IMR-90 (cell line): ENCODE results near the gene OR1A1. TPM values are rescaled to one million over a fixed set of nuclear protein-coding genes. Genes with fewer than 3 reads are reported as not detected.

ENCODE experiments used
- ATAC-seq: fragments of 200-7000 bp; cut with Tn5 transposase; 2 replicates; pipeline ENCODE4 v1.9.1; 2020; ENCODE audit warnings: low read depth, mild to moderate bottlenecking, moderate library complexity
- BruUV-seq: library from RNA; stranded (reverse); fragments of 400-500 nt; replicated peaks from 2 replicates; lab custom pipeline; 2021; lab: Mats Ljungman, UMichigan
- CTCF ChIA-PET: fragments of 300-600 bp; formaldehyde crosslinking; extraction: SDS; loops from one replicate; lab custom pipeline; 2021; ENCODE audit warnings: antibody characterized with exemption; lab: Yijun Ruan, JAX
- POLR2A ChIA-PET: fragments of 300-600 bp; sonication (Branson Sonifier 250); formaldehyde crosslinking; loops from one replicate; lab custom pipeline; 2022; ENCODE audit warnings: antibody characterized with exemption; ENCODE audit not compliant: unreplicated experiment; lab: Charles Lee
- DNase-seq: peaks from one replicate; pipeline ENCODE4 v3.0.0; 2013
- H2AFZ ChIP-seq: replicated peaks from 2 replicates; pipeline ENCODE3; 2013; ENCODE audit warnings: low read length, mild to moderate bottlenecking; ENCODE audit not compliant: poor library complexity
- H2AK5ac ChIP-seq: 2 replicates; pipeline ENCODE4 v1.6.1; 2013; ENCODE audit warnings: low read depth, low read length, inconsistent platforms
- H2AK9ac ChIP-seq: replicated peaks from 2 replicates; pipeline ENCODE3; 2013; ENCODE audit warnings: mild to moderate bottlenecking, low read depth, low read length, moderate library complexity; ENCODE audit not compliant: poor library complexity
- H2BK120ac ChIP-seq: 2 replicates; pipeline ENCODE4 v1.6.1; 2013; ENCODE audit warnings: low read depth, low read length, inconsistent platforms
- H2BK15ac ChIP-seq: 3 replicates; pipeline ENCODE4 v1.6.1; 2013; ENCODE audit warnings: low read depth, low read length, inconsistent platforms
- H2BK20ac ChIP-seq: 2 replicates; pipeline ENCODE4 v1.6.1; 2013; ENCODE audit warnings: low read depth, mild to moderate bottlenecking, inconsistent platforms, low read length, moderate library complexity
- H2BK5ac ChIP-seq: 2 replicates; pipeline ENCODE4 v1.6.1; 2013; ENCODE audit warnings: mild to moderate bottlenecking, low read depth, low read length, inconsistent platforms; ENCODE audit not compliant: poor library complexity, severe bottlenecking
- H3K14ac ChIP-seq: replicated peaks from 2 replicates; pipeline ENCODE4 v1.6.1; 2013; ENCODE audit warnings: low read depth, low read length, inconsistent platforms
- H3K18ac ChIP-seq: 2 replicates; pipeline ENCODE4 v1.6.1; 2013; ENCODE audit warnings: low read depth, low read length, control low read depth
- H3K23ac ChIP-seq: 2 replicates; pipeline ENCODE4 v1.6.1; 2013; ENCODE audit warnings: low read depth, low read length, inconsistent platforms
- H3K27ac ChIP-seq: 2 replicates; pipeline ENCODE4 v1.5.1; 2013; ENCODE audit warnings: mild to moderate bottlenecking, control low read depth, low read length; ENCODE audit not compliant: insufficient read depth
- H3K27me3 ChIP-seq: 2 replicates; pipeline ENCODE4 v1.6.1; 2013; ENCODE audit warnings: low read length; ENCODE audit not compliant: control insufficient read depth, insufficient read depth
- H3K36me3 ChIP-seq: 2 replicates; pipeline ENCODE4 v1.6.1; 2013; ENCODE audit warnings: low read length, mixed read lengths; ENCODE audit not compliant: control insufficient read depth, insufficient read depth
- H3K4ac ChIP-seq: 2 replicates; pipeline ENCODE4 v1.6.1; 2013; ENCODE audit warnings: low read depth, low read length, inconsistent platforms
- H3K4me1 ChIP-seq: 2 replicates; pipeline ENCODE4 v1.6.1; 2013; ENCODE audit warnings: low read length, mixed read lengths; ENCODE audit not compliant: control insufficient read depth, insufficient read depth
- H3K4me2 ChIP-seq: 2 replicates; pipeline ENCODE4 v1.6.1; 2013; ENCODE audit warnings: low read depth, mild to moderate bottlenecking, control low read depth, low read length, moderate library complexity
- H3K4me3 ChIP-seq: 2 replicates; pipeline ENCODE4 v1.5.1; 2013; ENCODE audit warnings: low read depth, mild to moderate bottlenecking, control low read depth, low read length, moderate library complexity; ENCODE audit not compliant: insufficient read depth
- H3K56ac ChIP-seq: 2 replicates; pipeline ENCODE4 v1.6.1; 2013; ENCODE audit warnings: low read length, inconsistent platforms; ENCODE audit not compliant: insufficient read depth; ENCODE audit errors: extremely low read depth
- H3K79me1 ChIP-seq, 2 experiments: 2 replicates each; pipeline ENCODE4 v1.6.1; 2013; ENCODE audit warnings: low read length in 2 of 2, inconsistent platforms in 1 of 2, low read depth in 1 of 2
- H3K9ac ChIP-seq: 2 replicates; pipeline ENCODE4 v1.6.1; 2013; ENCODE audit warnings: low read depth, low read length, control low read depth
- H3K9me1 ChIP-seq: 2 replicates; pipeline ENCODE4 v1.6.1; 2013; ENCODE audit warnings: low read length, inconsistent platforms; ENCODE audit not compliant: insufficient read depth
- H3K9me3 ChIP-seq: 2 replicates; pipeline ENCODE4 v1.6.1; 2013; ENCODE audit warnings: low read length; ENCODE audit not compliant: control insufficient read depth, insufficient read depth
- H4K20me1 ChIP-seq: 2 replicates; pipeline ENCODE4 v1.6.1; 2013; ENCODE audit warnings: low read length, inconsistent platforms; ENCODE audit not compliant: insufficient read depth
- H4K5ac ChIP-seq: 2 replicates; pipeline ENCODE4 v1.6.1; 2013; ENCODE audit warnings: mild to moderate bottlenecking, low read depth, low read length, control low read depth
- H4K8ac ChIP-seq, 2 experiments: 2 replicates each; pipeline ENCODE4 v1.6.1; 2013; ENCODE audit warnings: low read depth in 2 of 2, low read length in 2 of 2, control low read depth in 1 of 2, inconsistent platforms in 1 of 2
- H4K91ac ChIP-seq: 2 replicates; pipeline ENCODE4 v1.6.1; 2013; ENCODE audit warnings: low read depth, low read length, inconsistent platforms; ENCODE audit not compliant: insufficient read depth
- CEBPB ChIP-seq: IDR thresholded peaks from 2 replicates; pipeline ENCODE4 v1.6.1; 2012; ENCODE audit warnings: low read depth, low read length, improper control_type of control experiment
- MAFK ChIP-seq: IDR thresholded peaks from 2 replicates; pipeline ENCODE4 v1.6.1; 2012; ENCODE audit warnings: low read depth, low read length, improper control_type of control experiment
- RCOR1 ChIP-seq: IDR thresholded peaks from 2 replicates; pipeline ENCODE4 v1.6.1; 2012; ENCODE audit warnings: mild to moderate bottlenecking, low read length, improper control_type of control experiment; ENCODE audit not compliant: insufficient replicate concordance
- WGBS, 2 experiments: methylation state at CpG; one replicate each; pipeline versions ENCODE4 v1.1.5 to v1.1.7; 2013; ENCODE audit warnings: missing lambda C conversion rate in 2 of 2; ENCODE audit not compliant: insufficient read length in 1 of 2; ENCODE audit errors: extremely low coverage in 2 of 2; 5-methylcytosine and 5-hydroxymethylcytosine counted together
- dilution Hi-C: fragments of 300-500 bp; cut with HindIII; formaldehyde crosslinking; loops from one replicate; pipeline ENCODE4 v1.14.3; 2018; ENCODE audit warnings: low sequenced_read_pairs; ENCODE audit not compliant: unreplicated experiment
- in situ Hi-C: fragments of 300-500 bp; cut with MboI; formaldehyde crosslinking; loops from 3 replicates; pipeline ENCODE4 v1.14.3; 2019; ENCODE audit warnings: low sequenced_read_pairs, inconsistent platforms, mixed read lengths
- intact Hi-C: fragments of 100-400 bp; cut with micrococcal nuclease; formaldehyde crosslinking; loops from 2 replicates; pipeline ENCODE4 v1.10.0; 2022
- polyA plus RNA-seq, 3 experiments: library from polyadenylated mRNA; depleted of rRNA; stranded (reverse); fragments of >200 nt; gene quantifications; 2 replicates each; pipeline ENCODE4 v1.2.3, GENCODE V29; 2012; ENCODE audit warnings: low replicate concordance in 1 of 3
- total RNA-seq: library from RNA; depleted of rRNA; stranded (reverse); fragments of >200 nt; gene quantifications from 2 replicates; pipeline ENCODE4 v1.2.3, GENCODE V29; 2012; rRNA removed

Gene OR1A1
- total and polyA plus RNA-seq, 2 of the 4 experiments (the other 2 are of a cell fraction), result not detected

- H3K4me1 ChIP-seq, result no peaks in the 10 kb centered on the region
- H2AFZ ChIP-seq, result no peak overlapping the region
- H3K27ac ChIP-seq, result no peak overlapping the region
- no peak overlapping the region for H3K56ac ChIP-seq
- no peak overlapping the region for H2BK5ac ChIP-seq
- 100% methylated on average over 2 of the region's 13 CpGs; no CpG with 5 or more reads in 1 of the 2 experiments for WGBS, 2 experiments
- no peak overlapping the region for H4K91ac ChIP-seq
- H3K4me2 ChIP-seq, result no peak overlapping the region
- no peak overlapping the region for H4K8ac ChIP-seq
- no peak overlapping the region for H3K14ac ChIP-seq
- no peaks in the 10 kb centered on the region for H3K36me3 ChIP-seq
- TF ChIP-seq RCOR1 (no peak), CEBPB (no peak), MAFK (no peak)
- ATAC-seq (no peak), DNase-seq (no peak)
- in situ Hi-C loops (no loop called here), intact Hi-C loops (no loop called here), dilution Hi-C loops (no loop called here)
- H4K20me1 ChIP-seq, result no peaks in the 10 kb centered on the region
- CTCF ChIA-PET, result no interaction called here
- POLR2A ChIA-PET, result no interaction called here
- H3K9ac ChIP-seq, result no peak overlapping the region
- no peak overlapping the region for H2BK120ac ChIP-seq
- no peak overlapping the region for H2AK9ac ChIP-seq
- no peak overlapping the region for H3K4ac ChIP-seq
- H3K18ac ChIP-seq, result no peak overlapping the region
- peaks cover 25% of the 10 kb centered on the region for H3K9me3 ChIP-seq
- no peak overlapping the region for H3K23ac ChIP-seq
- no peak overlapping the region for H2AK5ac ChIP-seq
- H3K9me1 ChIP-seq, result no peaks in the 10 kb centered on the region
- H3K27me3 ChIP-seq, result no peaks in the 10 kb centered on the region
- H3K79me1 ChIP-seq, result no peaks in the 10 kb centered on the region
- H4K5ac ChIP-seq, result no peak overlapping the region
- BruUV-seq, result no TSS peak
- H2BK20ac ChIP-seq, result no peak overlapping the region
- no peak overlapping the region for H3K4me3 ChIP-seq
- H2BK15ac ChIP-seq, result no peak overlapping the region
Observed at GRCh38 chr17:3260600-3260999, 53.1 kb downstream of the OR1A1 start.

Other genes with a start within 250 kb of the OR1A1 start
- not detected in 2 replicates for gene OR1D5, start 144.1 kb upstream of the OR1A1 start, total RNA-seq
- gene OR1D5, start 144.1 kb upstream of the OR1A1 start, polyA plus RNA-seq (2012; rRNA removed), result not detected in 2 replicates
- gene OR1D2, start 103.2 kb upstream of the OR1A1 start, total RNA-seq, result not detected in 2 replicates
- not detected in 2 replicates for gene OR1D2, start 103.2 kb upstream of the OR1A1 start, polyA plus RNA-seq (2012; rRNA removed)
- gene OR1G1, start 80.1 kb upstream of the OR1A1 start, total RNA-seq, result not detected in 2 replicates
- gene OR1G1, start 80.1 kb upstream of the OR1A1 start, polyA plus RNA-seq (2012; rRNA removed), result not detected in 2 replicates
- not detected in 2 replicates for gene OR1A2, start 10.1 kb upstream of the OR1A1 start, total RNA-seq
- not detected in 2 replicates for gene OR1A2, start 10.1 kb upstream of the OR1A1 start, polyA plus RNA-seq (2012; rRNA removed)
- gene OR3A1, start 90.7 kb downstream of the OR1A1 start, total RNA-seq, result not detected in 2 replicates
- not detected in 2 replicates for gene OR3A1, start 90.7 kb downstream of the OR1A1 start, polyA plus RNA-seq (2012; rRNA removed)
- not detected in 2 replicates for gene OR3A2, start 178.6 kb downstream of the OR1A1 start, total RNA-seq
- gene OR3A2, start 178.6 kb downstream of the OR1A1 start, polyA plus RNA-seq (2012; rRNA removed), result not detected in 2 replicates
- gene OR1E1, start 190.7 kb downstream of the OR1A1 start, total RNA-seq, result not detected in 2 replicates
- gene OR1E1, start 190.7 kb downstream of the OR1A1 start, polyA plus RNA-seq (2012; rRNA removed), result not detected in 2 replicates
- not detected in 2 replicates for gene OR3A3, start 203.7 kb downstream of the OR1A1 start, total RNA-seq
- not detected in 2 replicates for gene OR3A3, start 203.7 kb downstream of the OR1A1 start, polyA plus RNA-seq (2012; rRNA removed)
- gene OR1E2, start 226.2 kb downstream of the OR1A1 start, total RNA-seq, result not detected in 2 replicates
- gene OR1E2, start 226.2 kb downstream of the OR1A1 start, polyA plus RNA-seq (2012; rRNA removed), result not detected in 2 replicates